ENCODE measurements around the gene CTXND2. TPM values are rescaled to one million over a fixed set of nuclear protein-coding genes. Genes with fewer than 3 reads are reported as not detected.

Gene CTXND2
- total and polyA plus RNA-seq, 2 of the 4 experiments (the other 2 are of a cell fraction): not detected

GRCh38 chr1:150909585-150910180 is 22.7 kb downstream of the CTXND2 start:
- H3K36me3 ChIP-seq (ENCODE audit: control insufficient read depth, insufficient read depth, low read length): no peaks in the 10 kb centered on the region
- H2BK5ac ChIP-seq (ENCODE audit: low read depth, low read length, poor library complexity, severe bottlenecking): no peak overlapping the region
- H3K27ac ChIP-seq (ENCODE audit: insufficient read depth, low read length): no peak overlapping the region
- H3K4me3 ChIP-seq (ENCODE audit: insufficient read depth, low read depth, low read length): no peak overlapping the region
- H4K5ac ChIP-seq (ENCODE audit: low read depth, low read length): no peak overlapping the region
- intact Hi-C loops (cut with micrococcal nuclease): no loop called here
- no peak overlapping the region for H2BK20ac ChIP-seq (ENCODE audit: low read depth, low read length)
- no peak overlapping the region for H2AK5ac ChIP-seq (ENCODE audit: low read depth, low read length)
- DNase-seq (no peak), ATAC-seq (ENCODE audit: low read depth) (no peak)
- no peaks in the 10 kb centered on the region for H3K4me1 ChIP-seq (ENCODE audit: control insufficient read depth, insufficient read depth, low read length)
- no peaks in the 10 kb centered on the region for H3K79me1 ChIP-seq (ENCODE audit: low read depth in 1 of 2, low read length in 2 of 2)
- H2BK120ac ChIP-seq (ENCODE audit: low read depth, low read length): no peak overlapping the region
- in situ Hi-C loops (cut with MboI; ENCODE audit: low sequenced_read_pairs): no loop called here
- dilution Hi-C loops (cut with HindIII; ENCODE audit: low sequenced_read_pairs, unreplicated experiment): no loop called here
- no peak overlapping the region for H3K23ac ChIP-seq (ENCODE audit: low read depth, low read length)
- H3K4me2 ChIP-seq (ENCODE audit: low read depth, low read length): no peak overlapping the region
- H3K9me3 ChIP-seq (ENCODE audit: control insufficient read depth, insufficient read depth, low read length): no peaks in the 10 kb centered on the region
- peaks cover 3% of the 10 kb centered on the region for H3K27me3 ChIP-seq (ENCODE audit: control insufficient read depth, insufficient read depth, low read length)
- no TSS peak for BruUV-seq (replicated peaks)
- H3K4ac ChIP-seq (ENCODE audit: low read depth, low read length): no peak overlapping the region
- H3K9ac ChIP-seq (ENCODE audit: low read depth, low read length): no peak overlapping the region
- H4K91ac ChIP-seq (ENCODE audit: insufficient read depth, low read depth, low read length): no peak overlapping the region
- POLR2A ChIA-PET (ENCODE audit: unreplicated experiment): interaction anchor here (0.6 kb wide), 1 partner anchor 670 kb away, joined by 5 read pairs; no protein-coding TSS in a partner anchor
- H2AK9ac ChIP-seq (replicated peaks; ENCODE audit: low read depth, low read length, poor library complexity): no peak overlapping the region
- H3K14ac ChIP-seq (replicated peaks; ENCODE audit: low read depth, low read length): no peak overlapping the region
- H4K20me1 ChIP-seq (ENCODE audit: insufficient read depth, low read length): no peaks in the 10 kb centered on the region
- H2AFZ ChIP-seq (replicated peaks; ENCODE audit: low read length, poor library complexity): no peak overlapping the region
- H3K18ac ChIP-seq (ENCODE audit: low read depth, low read length): no peak overlapping the region
- TF ChIP-seq CTCF (conservative IDR thresholded peaks at IDR 0.05; ENCODE audit: low read depth, low read length): no peak
- no peak for TF ChIP-seq MAFK (IDR thresholded peaks at IDR 0.05; ENCODE audit: low read depth, low read length)
- TF ChIP-seq CEBPB (IDR thresholded peaks at IDR 0.05; ENCODE audit: low read depth, low read length): no peak
- WGBS, 2 experiments (ENCODE audit: extremely low coverage in 2 of 2, insufficient read length in 1 of 2): no CpG with 5 or more reads among the region's 4 CpGs
- CTCF ChIA-PET: no interaction called here
- no peak overlapping the region for H4K8ac ChIP-seq (ENCODE audit: low read depth in 2 of 2, low read length in 2 of 2)
- no peak overlapping the region for H3K56ac ChIP-seq (ENCODE audit: extremely low read depth, insufficient read depth, low read length)
- H2BK15ac ChIP-seq (ENCODE audit: low read depth, low read length): no peak overlapping the region
- 0 out of 2 replicates have a peak, but pooled peaks cover 4% of the 10 kb centered on the region for H3K9me1 ChIP-seq (ENCODE audit: insufficient read depth, low read length)
